HFFc6 (cell line): ENCODE data around the gene SLC35E1. TPM values are rescaled to one million over a fixed set of nuclear protein-coding genes. Genes with fewer than 3 reads are reported as not detected.

Experiments
- DNase-seq: peaks from one replicate; pipeline ENCODE4 v3.0.0-alpha.2; 2018
- H3K27ac Mint-ChIP-seq: 2 replicates; pipeline ENCODE4 v1.8.0; 2020; ENCODE audit warnings: mild to moderate bottlenecking, mixed read lengths
- H3K27me3 Mint-ChIP-seq: 2 replicates; pipeline ENCODE4 v1.8.0; 2021; ENCODE audit warnings: mild to moderate bottlenecking, moderate library complexity, mixed read lengths; ENCODE audit not compliant: insufficient read depth
- H3K36me3 Mint-ChIP-seq: 2 replicates; pipeline ENCODE4 v1.8.0; 2021; ENCODE audit warnings: low read depth, mixed read lengths
- H3K4me1 Mint-ChIP-seq: 2 replicates; pipeline ENCODE4 v1.8.0; 2020; ENCODE audit warnings: low read depth, mixed read lengths
- H3K4me3 Mint-ChIP-seq: 2 replicates; pipeline ENCODE4 v1.8.0; 2020; ENCODE audit warnings: mild to moderate bottlenecking, moderate library complexity, mixed read lengths
- H3K9me3 Mint-ChIP-seq: 2 replicates; pipeline ENCODE4 v1.8.0; 2020; ENCODE audit warnings: mild to moderate bottlenecking, mixed read lengths
- total RNA-seq, 6 experiments: library from RNA; stranded (reverse); fragmentation: NEBNext Ultra II Directional; extraction: Animal tissue kit (Norgen Biotek cat#: 25700); gene quantifications; 2 replicates in 1 of 6; 3 replicates in 5 of 6; pipeline ENCODE4 v1.2.3, GENCODE V29; 2021
- TF ChIP-seq, protein P1 (sequence below): fragments of 200-600 bp; sonication (generic); IDR thresholded peaks from 2 replicates; pipeline ENCODE4 v1.5.0; 2021; ENCODE audit warnings: antibody characterized with exemption, mild to moderate bottlenecking

Gene SLC35E1
- total RNA-seq, 6 experiments from 2014 or later, result 44.2 to 67.1 (median 55.4) TPM

DNA sequence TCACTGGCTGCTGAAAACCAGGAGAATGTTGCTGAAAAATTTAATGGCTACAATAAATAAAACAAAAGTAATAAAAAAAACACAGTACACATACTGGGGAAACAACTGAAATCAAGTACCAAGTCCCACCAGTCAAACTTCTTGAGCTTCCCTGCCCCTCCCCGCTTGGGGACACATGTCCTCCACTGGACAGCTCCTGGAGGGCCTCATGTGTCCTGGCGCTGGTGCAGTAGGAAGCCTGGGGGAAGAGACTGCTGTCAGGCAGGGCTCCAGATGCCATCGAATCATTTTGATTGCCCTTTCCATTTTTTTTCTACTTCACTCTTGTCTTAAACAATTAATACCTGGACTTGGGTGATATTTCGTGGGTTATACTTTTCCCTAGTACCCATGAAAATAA is 26.6 kb upstream of the SLC35E1 start:
- no peaks in the 10 kb centered on the region; the same call in 1 of the 2 replicates for H3K4me1 Mint-ChIP-seq
- no peaks in the 10 kb centered on the region for H3K9me3 Mint-ChIP-seq
- H3K27ac Mint-ChIP-seq, result no peak overlapping the region
- TF ChIP-seq, protein P1, sequence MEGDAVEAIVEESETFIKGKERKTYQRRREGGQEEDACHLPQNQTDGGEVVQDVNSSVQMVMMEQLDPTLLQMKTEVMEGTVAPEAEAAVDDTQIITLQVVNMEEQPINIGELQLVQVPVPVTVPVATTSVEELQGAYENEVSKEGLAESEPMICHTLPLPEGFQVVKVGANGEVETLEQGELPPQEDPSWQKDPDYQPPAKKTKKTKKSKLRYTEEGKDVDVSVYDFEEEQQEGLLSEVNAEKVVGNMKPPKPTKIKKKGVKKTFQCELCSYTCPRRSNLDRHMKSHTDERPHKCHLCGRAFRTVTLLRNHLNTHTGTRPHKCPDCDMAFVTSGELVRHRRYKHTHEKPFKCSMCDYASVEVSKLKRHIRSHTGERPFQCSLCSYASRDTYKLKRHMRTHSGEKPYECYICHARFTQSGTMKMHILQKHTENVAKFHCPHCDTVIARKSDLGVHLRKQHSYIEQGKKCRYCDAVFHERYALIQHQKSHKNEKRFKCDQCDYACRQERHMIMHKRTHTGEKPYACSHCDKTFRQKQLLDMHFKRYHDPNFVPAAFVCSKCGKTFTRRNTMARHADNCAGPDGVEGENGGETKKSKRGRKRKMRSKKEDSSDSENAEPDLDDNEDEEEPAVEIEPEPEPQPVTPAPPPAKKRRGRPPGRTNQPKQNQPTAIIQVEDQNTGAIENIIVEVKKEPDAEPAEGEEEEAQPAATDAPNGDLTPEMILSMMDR, result no peak
- DNase-seq, result no peak
- no peak overlapping the region for H3K4me3 Mint-ChIP-seq
- H3K27me3 Mint-ChIP-seq, result peaks cover 1% of the 10 kb centered on the region; the same call in 1 of the 2 replicates
- H3K36me3 Mint-ChIP-seq, result no peaks in the 10 kb centered on the region

- H3K4me3 Mint-ChIP-seq, result no peak overlapping the region
- DNase-seq, result no peak
- TF ChIP-seq, protein P1, result no peak
- no peak overlapping the region for H3K27ac Mint-ChIP-seq
- H3K36me3 Mint-ChIP-seq, result no peaks in the 10 kb centered on the region
- H3K9me3 Mint-ChIP-seq, result no peaks in the 10 kb centered on the region
- H3K27me3 Mint-ChIP-seq, result peaks cover 1% of the 10 kb centered on the region; the same call in 1 of the 2 replicates
- peaks cover 18% of the 10 kb centered on the region for H3K4me1 Mint-ChIP-seq
Observed at GRCh38 chr19:16596399-16596798, 24.2 kb upstream of the SLC35E1 start.

DNA sequence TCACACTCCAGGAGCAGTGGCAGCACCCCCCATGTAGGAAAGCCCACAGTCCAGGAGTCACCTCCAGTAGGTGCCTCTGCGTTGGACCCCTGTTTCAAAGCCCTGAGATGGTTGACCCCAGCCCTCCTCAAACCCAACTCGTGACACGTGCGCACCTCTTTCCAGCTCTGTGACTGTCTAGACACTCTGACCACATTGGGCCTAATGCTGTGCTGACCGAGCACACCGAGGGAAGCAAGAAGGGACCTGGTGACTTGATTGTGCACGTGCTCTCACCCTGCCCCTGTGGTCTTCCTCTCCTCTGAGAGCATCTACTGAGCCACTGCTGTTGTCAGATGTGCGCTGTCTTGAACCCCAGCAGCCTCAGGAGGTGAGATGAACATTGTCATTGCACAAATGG is 22.9 kb upstream of the SLC35E1 start:
- DNase-seq, result no peak
- Mint-ChIP-seq H3K4me1 (peaks cover 20% of the 10 kb centered on the region), H3K27ac (no peak overlapping the region), H3K27me3 (peaks cover 1% of the 10 kb centered on the region; the same call in 1 of the 2 replicates), H3K4me3 (no peak overlapping the region), H3K36me3 (no peaks in the 10 kb centered on the region), H3K9me3 (no peaks in the 10 kb centered on the region)
- TF ChIP-seq, protein P1, result no peak

GRCh38 chr19:16594681-16595091 is 22.5 kb upstream of the SLC35E1 start:
- Mint-ChIP-seq H3K9me3 (no peaks in the 10 kb centered on the region), H3K27me3 (peaks cover 1% of the 10 kb centered on the region; the same call in 1 of the 2 replicates), H3K4me1 (peaks cover 25% of the 10 kb centered on the region), H3K36me3 (no peaks in the 10 kb centered on the region), H3K27ac (no peak overlapping the region), H3K4me3 (no peak overlapping the region)
- no peak for DNase-seq
- TF ChIP-seq, protein P1, result no peak

GRCh38 chr19:16594131-16594586 is 21.9 kb upstream of the SLC35E1 start:
- Mint-ChIP-seq H3K9me3 (no peaks in the 10 kb centered on the region), H3K36me3 (no peaks in the 10 kb centered on the region), H3K4me3 (no peak overlapping the region), H3K4me1 (peaks cover 30% of the 10 kb centered on the region), H3K27me3 (peaks cover 1% of the 10 kb centered on the region; the same call in 1 of the 2 replicates), H3K27ac (no peak overlapping the region)
- TF ChIP-seq, protein P1, result no peak
- no peak for DNase-seq

GRCh38 chr19:16593181-16593580 is 21.0 kb upstream of the SLC35E1 start:
- peaks cover 40% of the 10 kb centered on the region for H3K4me1 Mint-ChIP-seq
- TF ChIP-seq, protein P1, result no peak
- H3K36me3 Mint-ChIP-seq, result no peaks in the 10 kb centered on the region
- H3K27ac Mint-ChIP-seq, result no peak overlapping the region
- no peak overlapping the region for H3K4me3 Mint-ChIP-seq
- no peaks in the 10 kb centered on the region for H3K9me3 Mint-ChIP-seq
- no peak for DNase-seq
- H3K27me3 Mint-ChIP-seq, result no peaks in the 10 kb centered on the region
